Ramos (cell line): ENCODE results near the gene ANO7.

Experiments
- in situ Hi-C: fragments of 300-500 bp; cut with MboI; formaldehyde crosslinking; loops from one replicate; pipeline ENCODE4 v1.14.3; 2022; ENCODE audit warnings: low sequenced_read_pairs; ENCODE audit not compliant: unreplicated experiment

ANO7 gene

DNA sequence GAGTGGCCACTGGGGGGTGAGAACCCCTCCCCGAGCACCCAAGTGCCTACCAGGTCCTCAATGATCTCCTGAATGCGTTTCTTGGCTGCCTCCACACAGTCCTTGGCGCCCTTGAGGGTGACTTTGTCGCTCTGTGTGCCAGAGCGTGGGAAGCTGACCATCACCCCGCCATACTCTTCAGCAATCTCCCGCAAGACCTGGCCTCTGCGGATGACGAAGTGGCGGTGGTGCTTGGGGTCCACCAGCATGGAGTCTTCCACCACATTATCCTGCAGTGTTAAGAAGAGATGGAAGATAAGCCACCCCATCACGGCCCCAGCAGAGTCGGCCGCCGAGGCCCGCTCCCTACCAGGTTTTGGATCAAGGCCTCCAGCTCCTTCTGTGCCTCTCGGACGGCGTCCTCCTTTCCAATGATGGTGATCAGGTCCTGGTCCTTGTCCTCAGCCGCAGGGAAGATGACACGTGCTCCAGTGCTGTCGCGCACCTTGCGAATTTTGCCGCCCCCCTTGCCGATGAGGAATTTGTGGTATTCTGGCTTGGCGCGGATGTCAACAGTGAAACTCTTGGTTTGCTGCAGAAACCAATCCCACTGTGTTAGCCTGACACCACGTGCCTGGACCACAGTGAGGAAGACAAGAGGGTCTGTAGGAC is 51.2 kb downstream of the ANO7 start:
- in situ Hi-C loops = no loop called here

DNA sequence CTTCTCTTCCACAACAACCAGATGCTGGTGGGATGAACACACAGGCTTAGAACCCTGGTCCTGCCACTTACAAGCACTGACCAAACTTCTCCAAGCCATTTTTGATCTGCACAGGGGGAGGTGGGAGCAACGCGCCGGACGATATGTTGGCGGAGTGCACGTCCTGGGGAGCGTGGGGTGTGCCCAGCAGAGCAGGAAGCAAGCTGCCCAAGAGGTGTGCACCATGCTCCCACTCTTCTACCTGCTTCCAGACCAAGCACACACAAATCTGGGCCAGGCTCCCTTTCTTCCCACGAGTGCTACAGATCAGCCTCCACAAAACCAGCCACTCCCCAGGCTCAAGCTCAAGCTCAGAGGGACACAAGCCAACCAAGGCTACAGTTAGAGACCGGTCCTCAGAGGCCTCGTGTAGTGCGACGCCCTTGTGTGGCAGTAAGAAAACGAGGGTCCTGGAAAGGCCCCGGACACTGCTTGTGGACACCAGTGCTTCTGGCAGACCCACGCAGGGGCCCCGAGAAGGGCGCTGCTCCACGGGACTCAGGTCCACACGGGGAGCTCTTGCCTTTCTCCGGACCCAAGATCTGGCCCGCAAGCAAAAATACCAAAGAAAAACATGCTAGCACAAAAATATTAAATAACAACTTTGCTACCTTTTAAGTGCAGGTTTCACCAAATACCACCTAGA is 52.0 kb downstream of the ANO7 start:
- in situ Hi-C loops = no loop called here

DNA sequence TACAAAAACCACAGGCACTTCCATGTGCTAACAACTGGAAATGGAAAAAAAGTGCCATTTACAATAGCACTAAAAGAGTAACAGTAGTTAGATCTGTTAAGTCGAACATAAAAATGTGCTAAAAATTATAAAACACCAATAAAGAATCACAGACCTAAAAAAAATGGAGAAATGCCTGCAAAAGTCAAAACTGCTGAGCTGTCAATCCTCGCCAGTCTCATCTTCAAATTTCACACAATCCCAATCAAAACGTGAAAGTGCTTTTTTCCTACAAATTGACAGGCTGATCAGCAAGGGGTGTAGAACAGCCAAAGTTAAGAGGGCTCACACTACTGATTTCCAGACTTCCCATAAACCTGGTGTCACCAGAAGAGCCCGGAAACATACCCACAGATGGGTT is 53.2 kb downstream of the ANO7 start:
- in situ Hi-C loops = no loop called here

DNA sequence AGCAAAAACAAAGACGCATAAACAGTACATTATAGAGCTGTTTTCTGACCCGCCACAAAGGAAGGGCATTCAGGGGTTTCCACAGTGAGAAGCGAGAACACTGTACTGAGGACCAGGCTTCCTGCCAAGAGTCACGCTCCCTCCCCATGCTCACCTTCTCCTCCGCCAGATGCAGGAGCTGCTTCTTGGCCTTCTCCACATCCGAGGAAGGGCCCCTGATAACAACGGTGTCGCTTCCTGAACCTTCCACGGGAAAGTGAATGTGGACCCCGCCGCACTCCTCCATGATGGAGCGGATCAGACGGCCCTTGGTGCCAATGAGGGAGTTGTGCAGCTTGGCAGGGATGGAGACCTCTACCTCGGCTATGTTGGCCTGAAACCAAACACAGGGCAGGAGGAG is 53.8 kb downstream of the ANO7 start:
- in situ Hi-C loops = no loop called here

DNA sequence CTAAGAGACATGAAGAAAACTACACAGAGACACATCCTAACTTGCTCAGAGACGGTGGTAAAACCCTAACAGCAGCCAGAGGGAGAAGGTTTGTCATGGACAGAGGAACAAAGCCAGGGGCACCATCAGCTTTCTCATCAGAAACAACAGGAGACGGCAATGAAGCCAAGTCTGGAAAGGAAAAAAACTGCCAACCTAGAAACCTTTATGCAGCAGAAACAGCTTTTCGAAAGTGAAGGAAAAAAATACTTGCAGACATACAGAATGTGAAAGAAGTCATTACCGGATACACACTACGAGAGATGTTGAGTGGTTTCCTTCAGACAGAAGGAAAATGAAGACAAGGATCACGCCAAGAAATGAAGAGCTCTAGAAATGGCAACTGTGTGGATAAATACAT is 55.9 kb downstream of the ANO7 start:
- in situ Hi-C loops = no loop called here

DNA sequence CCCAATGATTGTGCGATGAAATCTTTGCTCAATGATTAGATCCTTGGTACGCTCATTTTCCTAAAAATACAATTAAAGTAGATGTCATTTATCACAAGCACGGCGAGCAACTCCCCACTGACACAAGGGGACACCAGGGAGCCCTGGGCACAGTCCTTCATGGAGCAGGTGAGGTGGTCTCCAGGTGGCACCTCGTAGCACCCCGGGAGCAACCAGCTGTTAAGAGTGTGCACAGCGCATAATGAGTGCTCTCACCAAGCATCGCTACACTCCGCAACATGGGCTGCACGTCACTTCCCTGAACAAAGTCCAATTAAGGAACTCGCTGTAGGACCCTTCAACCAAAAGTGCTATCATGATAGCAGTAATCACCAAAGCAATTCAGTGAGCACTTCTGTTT is 59.8 kb downstream of the ANO7 start:
- in situ Hi-C loops = no loop called here

DNA sequence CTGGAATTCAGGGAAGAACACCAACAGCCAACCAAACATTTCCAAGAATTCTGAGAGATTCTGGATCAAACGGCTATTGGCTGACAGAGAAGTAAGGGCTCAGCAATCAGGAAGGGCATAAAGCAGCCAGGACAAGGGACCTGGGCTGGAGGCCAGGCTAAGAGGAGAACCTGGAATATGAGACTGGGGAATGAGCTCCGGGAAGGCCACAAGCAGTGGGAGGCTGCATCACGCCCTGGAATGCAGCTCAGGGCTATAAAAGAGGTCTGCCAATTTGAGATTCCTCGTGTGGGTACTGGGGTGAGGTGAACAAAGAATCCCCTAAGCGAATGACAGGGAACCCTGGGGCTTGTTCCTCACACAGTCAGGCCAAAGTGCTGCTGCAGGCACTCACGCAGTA is 60.4 kb downstream of the ANO7 start:
- in situ Hi-C loops = no loop called here

DNA sequence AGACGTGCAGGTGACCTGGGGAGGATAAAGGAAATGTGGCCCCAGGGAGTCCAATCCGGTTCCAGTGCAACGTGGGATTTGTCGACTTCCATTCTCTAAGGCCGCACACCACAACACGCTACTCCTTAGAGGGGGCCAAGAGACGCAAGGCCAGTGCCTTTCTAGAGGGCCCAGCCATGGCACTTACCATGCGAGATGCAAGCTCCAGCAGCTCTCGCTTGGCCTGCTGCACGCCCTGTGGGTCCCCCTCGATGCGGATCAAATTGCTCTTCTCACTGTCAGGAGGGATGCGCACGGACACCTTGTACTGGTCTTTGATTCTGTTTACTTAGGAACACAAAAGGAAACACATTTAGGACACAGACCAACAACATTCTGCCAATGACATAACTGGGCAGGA is 61.2 kb downstream of the ANO7 start:
- in situ Hi-C loops = no loop called here

DNA sequence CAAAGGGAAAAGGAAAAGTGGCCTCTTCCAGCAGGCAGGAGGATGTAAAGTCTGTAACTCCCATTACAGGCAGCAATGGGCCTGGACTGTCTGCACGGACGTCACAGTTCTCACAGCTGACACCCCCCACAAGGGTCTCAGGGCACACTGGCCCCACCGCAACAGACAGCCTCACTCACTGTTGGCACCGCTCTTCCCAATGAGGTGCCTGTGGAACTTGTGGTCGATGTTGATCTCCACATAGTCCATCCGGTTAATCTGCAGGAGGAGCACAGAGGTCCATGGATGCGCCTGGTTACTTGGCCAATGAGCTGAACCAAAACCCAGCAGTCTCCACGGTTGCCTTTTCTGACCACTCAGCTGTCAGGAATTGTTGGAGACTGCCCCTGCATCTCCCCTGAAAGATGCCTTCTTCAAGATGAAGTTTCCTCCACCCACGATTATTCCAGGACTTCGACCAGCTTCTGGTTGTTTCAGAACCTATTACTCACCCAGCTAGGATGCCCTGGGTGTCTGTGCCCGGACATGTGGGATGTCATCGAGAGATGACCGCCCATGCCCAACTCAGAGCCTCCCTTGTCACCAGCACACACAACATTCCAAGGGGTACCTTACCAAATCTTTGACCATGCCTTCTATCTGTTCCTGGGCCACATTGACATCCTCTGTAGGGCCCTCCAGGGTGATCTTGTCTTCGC is 64.5 kb downstream of the ANO7 start:
- in situ Hi-C loops = no loop called here

DNA sequence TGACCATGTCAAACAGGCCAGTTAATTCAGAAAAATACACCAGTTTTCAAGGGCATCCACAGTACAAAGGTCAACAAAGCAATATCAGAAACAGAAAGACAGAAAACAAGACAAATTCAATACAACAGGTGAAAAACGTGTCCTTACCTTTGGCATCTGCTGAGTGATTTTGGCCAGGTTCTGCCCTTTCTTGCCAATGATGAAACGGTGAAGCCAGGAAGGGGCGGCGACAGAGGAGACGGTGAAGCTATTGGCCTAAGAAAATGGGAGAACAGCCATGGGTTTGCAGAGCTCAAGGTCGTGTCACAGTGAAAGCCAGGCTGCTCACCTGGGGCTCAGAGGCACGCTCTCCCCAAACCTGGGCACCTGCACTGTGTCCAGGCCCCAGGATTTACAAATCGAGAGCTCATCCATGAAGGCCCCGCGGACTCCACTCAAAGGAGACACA is 66.5 kb downstream of the ANO7 start:
- in situ Hi-C loops = no loop called here

DNA sequence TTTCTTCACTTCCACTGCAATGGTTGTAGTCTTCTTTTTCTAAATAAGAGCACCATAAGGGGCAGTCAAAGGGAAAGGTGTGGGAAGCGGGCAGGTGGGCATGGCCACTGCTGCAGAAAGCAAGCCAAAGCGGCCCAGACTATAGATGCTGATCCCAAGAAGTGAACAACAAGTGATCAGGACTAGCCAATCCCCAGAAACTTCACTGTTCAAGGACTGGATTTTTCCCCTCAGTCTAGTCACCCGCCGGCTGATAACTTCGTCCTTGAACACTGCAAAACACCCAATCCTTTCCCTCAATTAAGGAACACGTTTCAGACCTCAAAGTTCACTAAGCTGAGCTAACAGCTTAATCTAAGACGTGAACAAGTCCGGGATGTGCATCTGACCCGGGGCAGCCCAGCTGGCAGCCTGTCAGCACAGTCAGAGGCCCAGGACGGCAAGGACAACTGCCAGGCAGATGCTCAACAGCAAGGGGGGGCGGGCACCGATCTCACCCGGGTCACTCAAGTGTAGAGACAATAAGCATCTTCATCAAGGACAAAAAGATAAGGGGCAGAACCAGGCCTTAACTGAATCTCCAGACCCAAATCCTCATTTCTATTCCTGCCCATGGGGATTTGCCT is 67.2 kb downstream of the ANO7 start:
- in situ Hi-C loops = no loop called here

DNA sequence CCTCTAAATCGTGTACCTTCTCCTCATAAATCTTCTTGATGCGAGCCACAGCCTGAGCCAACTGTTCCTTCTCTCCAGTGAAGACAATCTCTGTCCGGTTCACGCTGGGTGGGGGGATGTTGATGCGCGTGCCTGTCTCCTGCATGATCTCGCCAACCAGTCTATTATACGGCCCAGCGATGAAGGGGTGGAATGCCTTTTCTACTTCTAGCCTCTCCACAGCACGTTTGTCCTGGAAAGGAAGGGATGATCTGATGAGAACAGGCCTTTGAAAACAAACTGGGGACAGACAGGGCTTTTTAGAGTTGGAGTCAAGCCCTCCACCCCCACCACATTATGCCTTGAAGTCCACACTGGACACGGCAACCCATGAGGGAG is 67.7 kb downstream of the ANO7 start:
- in situ Hi-C loops = no loop called here

DNA sequence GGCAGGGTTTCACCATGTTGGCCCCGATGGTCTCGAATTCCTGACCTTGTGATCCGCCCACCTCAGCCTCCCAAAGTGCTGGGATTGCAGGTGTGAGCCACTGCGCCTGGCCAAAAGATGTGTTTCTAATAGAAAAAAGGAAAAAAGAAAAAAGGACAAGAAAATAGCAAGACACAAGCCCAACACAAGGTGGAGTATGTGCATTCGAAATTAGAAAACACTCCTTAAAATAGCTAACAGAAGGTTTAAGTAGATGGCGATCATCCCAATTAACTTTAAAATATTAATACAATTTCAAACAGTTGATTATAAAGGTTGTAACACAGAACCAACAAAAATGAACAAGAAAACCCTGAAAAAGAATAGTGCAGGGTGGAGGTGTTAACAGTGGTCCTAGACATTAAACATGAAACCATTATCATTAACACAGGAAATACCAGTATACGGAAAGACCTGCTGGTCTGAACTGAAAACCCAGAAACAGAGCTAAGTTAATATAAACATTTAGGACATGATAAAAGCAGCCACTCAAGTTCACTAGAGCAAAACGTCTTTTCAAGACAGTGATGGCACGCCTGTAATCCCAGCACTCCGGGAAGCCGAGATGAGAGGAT is 69.0 kb downstream of the ANO7 start:
- in situ Hi-C loops = no loop called here

DNA sequence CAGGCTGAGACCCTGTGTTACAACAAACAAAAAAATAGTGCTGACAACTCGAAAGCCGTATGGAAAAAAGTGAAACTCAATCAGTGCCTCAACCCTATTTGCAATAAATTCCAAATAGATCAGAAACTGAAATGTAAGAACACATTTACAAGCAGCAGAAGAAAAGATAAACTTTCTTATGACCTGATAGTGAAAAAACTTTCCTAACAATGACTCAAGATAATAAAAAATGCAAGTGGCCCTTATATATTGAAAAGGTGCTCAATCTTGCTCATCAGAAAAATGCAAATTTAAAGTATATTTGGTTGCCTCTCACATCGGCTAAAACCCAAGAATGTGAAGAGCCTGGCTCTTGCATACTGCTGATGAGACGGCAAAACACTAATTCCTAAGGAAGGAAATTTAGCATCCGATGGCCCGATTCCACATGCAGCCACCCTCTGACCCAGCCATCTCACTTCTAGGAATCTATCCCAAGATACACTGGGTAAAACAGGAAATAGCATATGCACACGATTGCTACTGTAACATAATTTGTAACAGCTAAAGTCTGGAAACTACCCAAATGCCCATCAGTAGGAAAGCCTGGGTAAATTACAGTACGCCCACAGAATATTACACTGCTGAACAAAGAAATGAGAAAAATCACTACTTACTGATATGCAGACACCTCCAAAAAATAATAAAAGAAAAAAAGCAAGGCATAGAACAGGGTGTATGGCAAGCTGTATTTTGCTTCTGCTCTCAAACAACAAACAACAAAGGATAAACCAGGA is 70.2 kb downstream of the ANO7 start:
- in situ Hi-C loops = no loop called here

DNA sequence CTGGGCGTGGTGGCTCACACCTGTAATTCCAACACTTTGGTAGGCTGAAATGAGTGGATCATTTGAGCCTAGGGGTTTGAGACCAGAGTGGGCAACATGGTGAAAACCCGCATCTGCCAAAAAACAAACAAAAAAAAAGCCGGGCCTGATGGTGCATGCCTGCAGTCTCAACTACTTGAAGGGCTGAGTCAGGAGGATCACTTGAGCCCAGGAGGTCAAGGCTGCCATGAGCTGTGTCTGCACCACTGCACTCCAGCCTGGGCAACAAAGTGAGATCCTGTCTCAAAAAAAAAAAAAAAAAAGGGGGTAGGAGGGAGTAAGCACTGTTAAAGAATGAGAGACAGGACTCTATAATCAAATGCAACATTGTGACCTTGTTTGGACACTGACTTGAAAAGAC is 72.4 kb downstream of the ANO7 start:
- in situ Hi-C loops = no loop called here

DNA sequence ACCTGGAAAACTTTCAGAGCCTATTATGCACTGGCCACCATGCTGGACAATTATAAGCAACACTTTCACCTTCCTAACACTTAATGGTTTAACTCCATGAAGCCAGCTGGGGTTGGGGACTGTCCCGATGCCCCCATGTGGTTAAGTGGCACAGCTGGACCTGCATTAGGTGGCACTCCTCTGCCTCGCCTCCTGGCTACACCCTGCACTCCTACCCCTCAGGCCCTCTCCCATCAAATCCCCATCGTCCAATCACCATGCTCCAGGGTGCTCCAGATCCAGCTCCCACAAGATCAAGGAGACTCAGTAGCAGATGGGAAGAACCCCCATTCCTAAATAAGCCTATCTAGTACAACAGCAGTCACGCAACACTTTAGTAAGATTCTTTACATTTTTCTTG is 73.2 kb downstream of the ANO7 start:
- in situ Hi-C loops = no loop called here

DNA sequence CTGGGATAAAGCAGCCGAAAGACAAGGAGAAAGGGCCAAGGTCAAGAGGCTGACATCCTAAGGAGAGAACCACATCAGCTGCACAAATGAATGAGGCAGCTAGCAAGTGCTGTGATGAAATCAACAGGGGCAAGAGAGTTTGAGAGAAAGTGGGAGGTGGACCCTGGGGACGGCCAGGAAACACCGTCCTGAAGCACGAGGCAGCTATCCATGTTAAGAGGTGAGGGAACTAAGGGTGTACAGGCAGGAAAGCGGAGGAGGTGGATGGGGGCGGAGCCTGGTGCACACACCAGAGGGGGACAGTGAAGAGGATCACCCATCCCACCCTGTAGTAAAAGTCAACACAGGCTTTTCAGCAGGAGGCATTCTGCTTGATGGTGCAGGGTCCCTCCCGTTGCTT is 74.6 kb downstream of the ANO7 start:
- in situ Hi-C loops = no loop called here

DNA sequence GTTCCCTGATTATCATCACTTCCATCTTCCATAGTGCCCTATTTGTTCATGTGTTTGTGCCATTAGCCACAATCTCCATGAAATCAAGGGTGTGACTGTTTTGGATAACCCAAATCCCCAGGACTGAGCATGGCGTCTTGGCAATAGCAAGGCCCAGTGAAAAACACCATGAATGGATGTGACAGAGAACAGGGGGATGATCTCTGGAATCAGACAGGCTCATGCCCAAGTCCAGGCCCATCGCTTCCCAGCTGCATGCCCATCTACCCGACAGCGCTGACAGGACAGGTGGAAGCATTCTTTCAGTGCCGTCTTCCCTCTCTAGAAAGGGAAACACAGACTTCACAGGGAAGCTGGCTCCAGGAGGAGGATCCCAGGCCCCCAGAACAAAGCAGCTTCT is 77.0 kb downstream of the ANO7 start:
- in situ Hi-C loops = no loop called here

DNA sequence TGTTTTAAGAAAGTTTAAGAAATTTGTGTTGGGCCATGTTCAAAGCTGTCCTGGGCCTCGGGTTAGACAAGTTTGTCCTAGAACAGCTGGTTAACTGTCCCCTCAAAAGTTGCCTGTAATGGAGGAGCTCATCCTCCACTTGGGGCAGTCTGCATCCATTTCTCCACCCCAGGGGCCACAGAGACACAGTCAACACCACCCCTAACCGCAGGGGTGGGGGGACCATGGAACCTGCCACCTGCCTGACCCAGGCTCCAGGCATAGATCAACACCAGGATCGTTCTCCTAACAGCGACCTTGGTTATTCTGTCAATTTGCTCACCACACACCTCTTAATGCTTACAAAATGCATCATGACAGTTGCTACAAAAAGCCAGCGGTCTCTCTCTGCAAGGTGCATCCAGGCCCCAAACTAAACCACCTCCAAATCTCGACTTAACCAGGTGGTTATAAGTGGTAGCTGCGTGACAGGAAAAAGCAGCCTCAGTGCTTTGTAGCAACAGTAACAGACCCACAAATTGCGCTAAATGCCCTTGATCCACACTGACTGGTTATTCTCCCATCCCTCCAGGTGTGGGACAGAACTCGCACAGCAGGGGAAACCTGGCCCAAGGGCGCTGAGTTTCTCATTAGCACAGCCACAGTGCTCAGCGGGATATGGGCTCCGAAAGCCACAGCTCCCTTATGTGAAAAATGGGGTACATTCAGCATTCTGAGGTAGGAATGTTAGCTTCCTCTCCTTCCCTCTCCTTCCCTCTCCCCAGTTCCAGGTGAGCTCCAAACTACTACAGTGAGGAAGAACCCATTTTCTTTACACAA is 79.0 kb downstream of the ANO7 start:
- in situ Hi-C loops = no loop called here
